Colonic mucosa (tissue), 4 donors: ENCODE data around the gene VWA2. TPM values are rescaled to one million over a fixed set of nuclear protein-coding genes. Genes with fewer than 3 reads are reported as not detected.

Experiments used
- DNase-seq: peaks from one replicate; pipeline ENCODE4 v3.0.0-alpha.2; 2020
- H3K27ac ChIP-seq: fragments of 200-600 bp; one replicate; pipeline ENCODE4 v1.8.0; 2021
- H3K27me3 ChIP-seq: fragments of 200-600 bp; one replicate; pipeline ENCODE4 v1.8.0; 2021
- H3K36me3 ChIP-seq: fragments of 200-600 bp; one replicate; pipeline ENCODE4 v1.8.0; 2021
- H3K4me1 ChIP-seq: fragments of 200-600 bp; one replicate; pipeline ENCODE4 v1.8.0; 2021; ENCODE audit warnings: mild to moderate bottlenecking
- H3K4me3 ChIP-seq: fragments of 200-600 bp; one replicate; pipeline ENCODE4 v1.8.0; 2021
- H3K9ac ChIP-seq, 2 donors: one replicate each; pipeline ENCODE4 v1.7.0; 2013; ENCODE audit warnings: control low read depth in 2 of 2, low read depth in 2 of 2, low read length in 2 of 2
- H3K9me3 ChIP-seq: fragments of 200-600 bp; one replicate; pipeline ENCODE4 v1.8.0; 2021
- intact Hi-C: fragments of 100-400 bp; cut with DNase I; formaldehyde crosslinking; loops from one replicate; pipeline ENCODE4 v1.14.1; 2022
- total RNA-seq, 2 donors: library from RNA; stranded (reverse); fragmentation: NEBNext Ultra II Directional in 1 of 2; extraction: Animal tissue kit (Norgen Biotek cat#: 25700) in 1 of 2; gene quantifications; one replicate each; pipeline ENCODE4 v1.2.1, GENCODE V29; 2021
- TF ChIP-seq, protein P1 (sequence below): fragments of 200-600 bp; IDR thresholded peaks from one replicate; pipeline ENCODE4 v1.8.0; 2022; ENCODE audit warnings: antibody characterized with exemption, mild to moderate bottlenecking
- donor health status: healthy.
- donor health status: DM: no; HTN: no; CAD: no.
- donor health status: DM: no; HTN: no; CAD: no.

VWA2 gene
- total RNA-seq, 2 donors from 2014 or later = 2.4 to 2.6 TPM

DNA sequence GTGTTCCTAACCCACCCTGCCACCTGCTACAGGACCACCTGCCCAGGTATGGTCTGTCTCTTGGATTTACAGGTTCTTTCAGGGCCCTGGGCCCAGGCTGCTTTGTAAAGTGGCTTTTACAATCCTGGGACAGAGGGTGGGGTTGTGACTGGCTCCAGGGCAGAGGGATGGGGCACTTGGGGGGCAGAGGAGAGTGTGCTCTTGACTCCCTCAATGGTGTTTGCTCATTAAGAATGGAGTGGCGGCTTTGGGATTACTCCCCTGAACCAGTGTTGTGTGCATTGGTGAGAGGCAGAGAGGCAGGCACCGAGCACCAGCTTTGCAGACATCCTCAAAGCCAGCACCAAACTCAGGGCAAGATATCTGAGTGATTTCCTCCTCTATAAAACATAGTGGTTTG is 43.5 kb downstream of the VWA2 start:
- intact Hi-C loops = no loop called here

DNA sequence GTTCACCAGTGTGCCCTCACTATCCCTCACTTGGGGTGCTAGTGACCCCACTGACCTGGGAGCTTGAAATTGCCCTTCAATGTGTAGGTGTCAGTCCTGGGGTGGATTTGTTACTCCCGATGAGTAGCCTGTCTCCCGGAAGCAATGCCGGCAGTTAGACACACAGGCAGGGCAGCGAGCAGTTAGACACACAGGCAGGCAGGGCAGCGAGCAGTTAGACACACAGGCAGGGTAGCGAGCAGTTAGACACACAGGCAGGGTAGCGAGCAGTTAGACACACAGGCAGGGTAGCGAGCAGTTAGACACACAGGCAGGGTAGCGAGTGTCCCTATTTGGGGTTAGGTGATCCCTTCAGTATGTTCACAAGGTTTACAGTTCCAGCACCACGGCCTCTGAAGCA is 44.0 kb downstream of the VWA2 start:
- H3K27me3 ChIP-seq = peaks cover 7% of the 10 kb centered on the region
- DNase-seq = no peak
- H3K9ac ChIP-seq = no peak overlapping the region
- no peak overlapping the region for H3K4me3 ChIP-seq
- intact Hi-C loops = no loop called here
- H3K36me3 ChIP-seq = no peaks in the 10 kb centered on the region
- no peaks in the 10 kb centered on the region for H3K9me3 ChIP-seq
- H3K4me1 ChIP-seq = no peaks in the 10 kb centered on the region
- TF ChIP-seq, protein P1, sequence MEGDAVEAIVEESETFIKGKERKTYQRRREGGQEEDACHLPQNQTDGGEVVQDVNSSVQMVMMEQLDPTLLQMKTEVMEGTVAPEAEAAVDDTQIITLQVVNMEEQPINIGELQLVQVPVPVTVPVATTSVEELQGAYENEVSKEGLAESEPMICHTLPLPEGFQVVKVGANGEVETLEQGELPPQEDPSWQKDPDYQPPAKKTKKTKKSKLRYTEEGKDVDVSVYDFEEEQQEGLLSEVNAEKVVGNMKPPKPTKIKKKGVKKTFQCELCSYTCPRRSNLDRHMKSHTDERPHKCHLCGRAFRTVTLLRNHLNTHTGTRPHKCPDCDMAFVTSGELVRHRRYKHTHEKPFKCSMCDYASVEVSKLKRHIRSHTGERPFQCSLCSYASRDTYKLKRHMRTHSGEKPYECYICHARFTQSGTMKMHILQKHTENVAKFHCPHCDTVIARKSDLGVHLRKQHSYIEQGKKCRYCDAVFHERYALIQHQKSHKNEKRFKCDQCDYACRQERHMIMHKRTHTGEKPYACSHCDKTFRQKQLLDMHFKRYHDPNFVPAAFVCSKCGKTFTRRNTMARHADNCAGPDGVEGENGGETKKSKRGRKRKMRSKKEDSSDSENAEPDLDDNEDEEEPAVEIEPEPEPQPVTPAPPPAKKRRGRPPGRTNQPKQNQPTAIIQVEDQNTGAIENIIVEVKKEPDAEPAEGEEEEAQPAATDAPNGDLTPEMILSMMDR = no peak
- H3K27ac ChIP-seq = no peak overlapping the region

More for the DNA sequence above, 43.5 kb downstream of the VWA2 start:
- H3K9ac ChIP-seq = no peak overlapping the region
- H3K27me3 ChIP-seq = peaks cover 7% of the 10 kb centered on the region
- no peaks in the 10 kb centered on the region for H3K9me3 ChIP-seq
- no peaks in the 10 kb centered on the region for H3K36me3 ChIP-seq
- TF ChIP-seq, protein P1 = no peak
- DNase-seq = no peak
- no peak overlapping the region for H3K27ac ChIP-seq
- H3K4me3 ChIP-seq = no peak overlapping the region
- no peaks in the 10 kb centered on the region for H3K4me1 ChIP-seq

DNA sequence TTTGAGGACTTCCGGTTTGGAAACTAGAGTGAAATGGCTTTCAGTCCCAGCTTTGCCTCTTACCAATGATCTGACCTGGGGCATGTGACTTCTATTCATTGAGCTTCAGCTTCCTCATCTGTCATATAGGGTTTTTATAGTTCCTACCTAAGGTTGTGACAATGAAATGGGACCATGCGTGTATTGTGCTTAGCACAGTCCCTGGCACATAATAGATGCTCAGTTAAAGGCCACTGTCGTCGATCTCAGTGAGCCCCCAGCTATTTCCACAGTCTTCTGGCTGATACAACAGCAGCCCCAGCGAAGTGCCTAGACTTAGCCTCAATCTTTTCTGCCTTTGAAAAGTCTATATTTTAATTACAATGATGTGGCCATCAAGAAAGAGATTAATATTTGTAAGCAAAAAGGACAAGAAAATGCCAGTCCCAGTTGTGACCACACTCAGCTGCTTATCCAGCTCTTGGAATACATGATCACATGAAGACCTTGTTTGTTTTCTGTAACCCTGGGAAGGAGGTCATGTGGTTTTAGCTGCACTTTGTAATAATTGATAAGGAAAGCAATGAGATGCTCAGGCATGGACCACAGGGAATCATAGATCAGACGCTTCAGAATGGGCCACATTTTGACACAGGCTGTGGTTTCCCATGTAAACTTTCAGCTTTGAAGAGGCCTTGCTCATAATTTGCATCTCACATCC is 44.6 kb downstream of the VWA2 start:
- TF ChIP-seq, protein P1 = no peak
- H3K27me3 ChIP-seq = peaks cover 7% of the 10 kb centered on the region
- intact Hi-C loops = no loop called here
- no peaks in the 10 kb centered on the region for H3K4me1 ChIP-seq
- H3K36me3 ChIP-seq = no peaks in the 10 kb centered on the region
- no peak overlapping the region for H3K4me3 ChIP-seq
- H3K27ac ChIP-seq = no peak overlapping the region
- H3K9ac ChIP-seq = no peak overlapping the region
- no peaks in the 10 kb centered on the region for H3K9me3 ChIP-seq
- no peak for DNase-seq

DNA sequence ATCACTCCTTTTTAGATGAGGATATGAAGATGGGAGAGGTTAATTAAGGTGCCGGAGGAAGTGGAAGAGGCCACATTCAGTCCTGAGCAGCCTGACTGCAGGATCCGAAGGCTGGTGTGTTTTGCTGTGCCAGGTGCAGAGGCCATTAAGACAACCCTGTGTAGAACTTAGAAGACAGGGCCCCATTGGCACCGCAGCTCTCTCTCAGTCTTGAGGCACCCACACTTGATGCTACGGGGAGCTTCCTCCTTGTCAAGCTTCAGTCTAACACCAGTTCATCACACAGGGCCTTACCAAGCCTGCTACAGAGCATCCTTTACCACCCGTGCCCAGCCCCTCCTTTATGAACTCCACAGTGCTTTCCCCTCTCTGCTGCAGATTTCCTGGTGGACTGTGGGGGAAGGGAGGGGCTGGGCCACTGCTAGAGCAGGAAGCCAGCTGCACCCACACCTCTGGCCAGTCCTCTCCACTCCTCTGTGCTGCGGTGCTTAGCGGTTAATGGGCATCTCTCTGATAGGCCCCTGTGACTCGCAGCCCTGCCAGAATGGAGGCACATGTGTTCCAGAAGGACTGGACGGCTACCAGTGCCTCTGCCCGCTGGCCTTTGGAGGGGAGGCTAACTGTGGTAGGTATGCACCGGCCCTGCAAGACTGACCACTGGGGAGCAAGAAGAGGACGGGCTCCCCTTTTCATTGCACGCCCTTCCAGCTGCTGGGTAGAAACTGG is 45.5 kb downstream of the VWA2 start:
- H3K27me3 ChIP-seq = peaks cover 7% of the 10 kb centered on the region
- no peak overlapping the region for H3K27ac ChIP-seq
- intact Hi-C loops = no loop called here
- H3K36me3 ChIP-seq = no peaks in the 10 kb centered on the region
- H3K4me3 ChIP-seq = no peak overlapping the region
- DNase-seq = no peak
- H3K9ac ChIP-seq = no peak overlapping the region
- H3K4me1 ChIP-seq = no peaks in the 10 kb centered on the region
- H3K9me3 ChIP-seq = no peaks in the 10 kb centered on the region
- TF ChIP-seq, protein P1 = no peak

DNA sequence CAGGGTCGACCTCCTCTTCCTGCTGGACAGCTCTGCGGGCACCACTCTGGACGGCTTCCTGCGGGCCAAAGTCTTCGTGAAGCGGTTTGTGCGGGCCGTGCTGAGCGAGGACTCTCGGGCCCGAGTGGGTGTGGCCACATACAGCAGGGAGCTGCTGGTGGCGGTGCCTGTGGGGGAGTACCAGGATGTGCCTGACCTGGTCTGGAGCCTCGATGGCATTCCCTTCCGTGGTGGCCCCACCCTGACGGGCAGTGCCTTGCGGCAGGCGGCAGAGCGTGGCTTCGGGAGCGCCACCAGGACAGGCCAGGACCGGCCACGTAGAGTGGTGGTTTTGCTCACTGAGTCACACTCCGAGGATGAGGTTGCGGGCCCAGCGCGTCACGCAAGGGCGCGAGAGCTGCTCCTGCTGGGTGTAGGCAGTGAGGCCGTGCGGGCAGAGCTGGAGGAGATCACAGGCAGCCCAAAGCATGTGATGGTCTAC is 46.9 kb downstream of the VWA2 start:
- Histone ChIP-seq H3K27ac (no peak overlapping the region), H3K9me3 (no peaks in the 10 kb centered on the region), H3K4me1 (no peaks in the 10 kb centered on the region), H3K4me3 (no peak overlapping the region), H3K27me3 (peaks cover 7% of the 10 kb centered on the region), H3K9ac (no peak overlapping the region), H3K36me3 (no peaks in the 10 kb centered on the region)
- TF ChIP-seq, protein P1 = no peak
- no peak for DNase-seq
- intact Hi-C loops = no loop called here
